Activated CD4-positive, alpha-beta T cell treated with anti-CD3 and anti-CD28 coated beads, Interleukin-2, amount 10 ng/mL, durations not matched to agents 7 days and 5 days (primary cell): Measurements from ENCODE around the gene GSTM3. TPM values are rescaled to one million over a fixed set of nuclear protein-coding genes. Genes with fewer than 3 reads are reported as not detected.

Source experiments
- CTCF ChIA-PET: fragments of 350-600 bp; sonication (Branson Sonifier 250); formaldehyde crosslinking; loops from one replicate; lab custom pipeline; 2021; ENCODE audit warnings: antibody characterized with exemption; lab: Charles Lee
- POLR2A ChIA-PET: fragments of 350-600 bp; sonication (Branson Sonifier 250); formaldehyde crosslinking; loops from one replicate; lab custom pipeline; 2021; ENCODE audit warnings: antibody characterized with exemption; lab: Charles Lee
- DNase-seq: peaks from one replicate; pipeline ENCODE4 v3.0.0-alpha.2; 2020
- H3K27ac Mint-ChIP-seq: one replicate; pipeline ENCODE4 v1.8.0; 2021; ENCODE audit warnings: mild to moderate bottlenecking, moderate library complexity, mixed read lengths
- H3K27me3 Mint-ChIP-seq: one replicate; pipeline ENCODE4 v1.8.0; 2021; ENCODE audit warnings: mixed read lengths
- H3K36me3 Mint-ChIP-seq: one replicate; pipeline ENCODE4 v1.8.0; 2021; ENCODE audit warnings: low read depth, mixed read lengths
- H3K4me1 Mint-ChIP-seq: one replicate; pipeline ENCODE4 v1.8.0; 2021; ENCODE audit warnings: mixed read lengths
- H3K4me3 Mint-ChIP-seq: one replicate; pipeline ENCODE4 v1.8.0; 2021; ENCODE audit warnings: mild to moderate bottlenecking, moderate library complexity, mixed read lengths
- H3K9me3 Mint-ChIP-seq: one replicate; pipeline ENCODE4 v1.8.0; 2021; ENCODE audit warnings: mixed read lengths
- total RNA-seq, 2 experiments: library from RNA; stranded (reverse); gene quantifications; one replicate each; pipeline ENCODE4 v1.2.3, GENCODE V29; 2021

Gene GSTM3
- 1 to 10 TPM; 6.3 to 8.2 TPM for total RNA-seq

- peaks cover 21% of the 10 kb centered on the region for H3K27me3 Mint-ChIP-seq
These were observed at the start of gene GSTM3 for GRCh38 chr1:109740615-109741373. TSS of gene GSTM3 (minus strand) at chr1:109741038. CDS start at chr1:109740287, 751 bp downstream.

DNA sequence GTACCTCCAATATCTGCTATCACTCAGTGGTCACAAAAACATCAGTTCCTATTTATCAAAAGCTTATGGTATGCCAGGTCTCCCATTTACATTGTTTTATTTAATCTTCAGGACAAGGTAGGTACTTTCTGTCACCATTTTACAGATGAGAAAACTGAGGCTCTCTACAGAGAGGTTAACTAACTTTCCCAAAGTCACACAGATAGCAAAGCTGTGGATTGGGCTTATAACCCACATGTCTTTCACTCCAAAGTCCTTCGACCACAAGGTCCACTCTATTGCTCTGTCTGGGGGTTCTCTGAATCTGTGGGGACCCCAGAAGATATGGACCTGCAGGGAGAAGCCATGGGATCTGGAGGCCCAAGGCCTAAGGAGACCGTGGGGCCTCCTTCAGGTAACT, 49.5 kb upstream of the GSTM3 start:
- H3K4me1 Mint-ChIP-seq, result peaks cover 79% of the 10 kb centered on the region
- H3K27ac Mint-ChIP-seq, result peak overlapping the region; percentile 94
- no peak for DNase-seq
- no peaks in the 10 kb centered on the region for H3K9me3 Mint-ChIP-seq
- H3K4me3 Mint-ChIP-seq, result peak overlapping the region; percentile 25
- POLR2A ChIA-PET, result no interaction called here
- peaks cover 5% of the 10 kb centered on the region for H3K36me3 Mint-ChIP-seq
- CTCF ChIA-PET, result interaction anchor here (0.7 to 25.5 kb wide), 27 partner anchors 8 to 214 kb away, joined by 3 to 475 read pairs (median 4); partner anchors contain the start of genes AHCYL1 and GSTM4
- no peaks in the 10 kb centered on the region for H3K27me3 Mint-ChIP-seq

More at GRCh38 chr1:109740615-109741373, at the start of gene GSTM3:
- ChIA-PET POLR2A (no interaction called here), CTCF (interaction anchor here (0.6 to 2.2 kb wide), 5 partner anchors 8 to 641 kb away, joined by 3 to 5 read pairs (median 5); partner anchors contain the start of gene AHCYL1)
- Mint-ChIP-seq H3K27ac (peak within 1 kb of the TSS; percentile 76), H3K4me1 (peaks cover 14% of the 10 kb centered on the region), H3K9me3 (no peaks in the 10 kb centered on the region), H3K4me3 (peak within 1 kb of the TSS; percentile 80), H3K36me3 (peaks cover 3% of the 10 kb centered on the region)
- DNase-seq, result no peak

DNA sequence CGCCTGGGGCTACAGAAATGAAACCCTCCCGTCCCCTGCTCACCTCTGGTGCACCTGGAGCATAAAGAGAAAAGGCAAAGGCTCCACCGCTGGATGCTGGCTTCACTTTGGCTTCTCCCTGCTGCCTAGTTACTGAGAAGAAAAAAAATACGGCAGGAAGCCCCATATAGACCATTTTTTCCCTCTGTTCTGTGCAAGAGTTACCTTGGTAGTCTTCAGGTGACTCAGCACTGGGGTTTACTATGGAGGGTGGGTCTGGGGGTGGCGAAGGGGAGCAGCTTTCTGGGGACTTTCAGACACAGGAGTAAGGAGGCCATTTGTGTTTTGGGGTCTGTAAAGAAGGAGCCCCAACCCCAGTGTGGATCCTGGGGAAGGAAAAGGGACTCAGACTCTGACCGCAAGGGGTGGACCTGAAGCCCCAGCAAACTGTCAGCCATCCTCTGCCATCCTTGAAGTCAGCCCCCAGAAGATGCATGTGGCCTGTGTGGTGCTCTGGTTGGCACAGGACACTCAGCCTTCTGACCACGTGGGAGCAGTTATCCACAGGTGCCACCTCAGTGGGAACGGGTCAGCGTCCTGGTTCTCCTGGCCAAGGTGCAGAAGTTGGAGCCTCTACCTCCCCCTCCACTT, 48.8 kb upstream of the GSTM3 start:
- POLR2A ChIA-PET, result no interaction called here
- H3K36me3 Mint-ChIP-seq, result peaks cover 5% of the 10 kb centered on the region
- no peak for DNase-seq

DNA sequence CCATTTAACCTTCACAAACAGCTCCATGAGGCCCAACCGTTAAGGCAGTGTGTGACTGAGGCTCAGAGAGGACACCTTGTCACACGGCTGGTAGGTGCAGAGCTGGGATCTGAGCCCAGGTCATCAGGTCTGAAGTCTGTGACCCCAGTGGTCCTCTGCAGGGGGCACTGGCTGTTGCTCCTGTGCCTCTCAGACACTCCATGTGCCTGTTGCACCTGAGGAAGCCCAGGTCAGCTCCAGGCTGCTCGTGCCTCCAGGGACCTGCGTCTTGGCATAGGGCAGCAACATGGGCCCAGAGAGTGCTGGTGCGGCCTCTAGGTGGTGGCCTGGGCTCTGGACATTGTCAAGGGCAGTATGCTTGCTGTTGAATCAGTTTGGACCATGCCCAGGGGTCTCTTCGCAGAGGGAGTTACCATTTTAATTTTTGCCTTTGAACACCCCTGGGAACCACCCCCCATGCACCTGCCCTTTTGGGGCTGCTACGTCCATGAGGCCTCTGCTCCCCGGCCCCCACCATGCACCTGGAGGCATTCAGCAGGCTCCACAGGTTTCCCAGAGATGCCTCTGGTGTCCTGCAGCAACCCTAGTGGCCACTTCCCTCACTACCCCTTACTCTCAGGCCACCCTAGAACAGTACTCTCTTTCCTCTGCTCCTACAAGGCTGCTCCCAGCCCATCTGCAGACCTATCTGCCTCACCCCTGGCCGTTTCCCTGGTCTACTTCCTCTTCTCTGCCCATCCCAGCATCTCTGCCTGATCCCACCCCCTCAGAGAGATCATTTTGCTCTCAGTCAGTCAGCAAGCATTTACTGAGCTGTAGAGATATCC, 48.1 kb upstream of the GSTM3 start:
- H3K27ac Mint-ChIP-seq, result peak overlapping the region; percentile 87
- POLR2A ChIA-PET, result no interaction called here
- no peaks in the 10 kb centered on the region for H3K27me3 Mint-ChIP-seq
- H3K4me1 Mint-ChIP-seq, result peaks cover 68% of the 10 kb centered on the region
- H3K9me3 Mint-ChIP-seq, result no peaks in the 10 kb centered on the region
- no peak overlapping the region for H3K4me3 Mint-ChIP-seq
- DNase-seq, result no peak
- CTCF ChIA-PET, result interaction anchor here (1.6 to 25.5 kb wide), 6 partner anchors 8 to 194 kb away, joined by 4 to 475 read pairs (median 56); partner anchors contain the start of gene AHCYL1
- peaks cover 5% of the 10 kb centered on the region for H3K36me3 Mint-ChIP-seq

More for the DNA sequence above, 48.8 kb upstream of the GSTM3 start:
- CTCF ChIA-PET, result interaction anchor here (0.7 to 25.5 kb wide), 9 partner anchors 14 to 193 kb away, joined by 3 to 475 read pairs (median 9); partner anchors contain the start of gene AHCYL1
- Mint-ChIP-seq H3K9me3 (no peaks in the 10 kb centered on the region), H3K27me3 (no peaks in the 10 kb centered on the region), H3K4me1 (peaks cover 75% of the 10 kb centered on the region), H3K4me3 (peak overlapping the region; percentile 25), H3K27ac (peak overlapping the region; percentile 94)

- DNase-seq, result no peak
- POLR2A ChIA-PET, result no interaction called here
- H3K4me1 Mint-ChIP-seq, result peaks cover 59% of the 10 kb centered on the region
- no peaks in the 10 kb centered on the region for H3K27me3 Mint-ChIP-seq
- no peaks in the 10 kb centered on the region for H3K9me3 Mint-ChIP-seq
- no peak overlapping the region for H3K4me3 Mint-ChIP-seq
- CTCF ChIA-PET, result interaction anchor here (1.3 to 25.5 kb wide), 5 partner anchors 9 to 195 kb away, joined by 3 to 475 read pairs (median 95); partner anchors contain the start of gene AHCYL1
- peaks cover 5% of the 10 kb centered on the region for H3K36me3 Mint-ChIP-seq
- no peak overlapping the region for H3K27ac Mint-ChIP-seq
These were observed 47.2 kb upstream of the GSTM3 start for GRCh38 chr1:109787845-109788601.

DNA sequence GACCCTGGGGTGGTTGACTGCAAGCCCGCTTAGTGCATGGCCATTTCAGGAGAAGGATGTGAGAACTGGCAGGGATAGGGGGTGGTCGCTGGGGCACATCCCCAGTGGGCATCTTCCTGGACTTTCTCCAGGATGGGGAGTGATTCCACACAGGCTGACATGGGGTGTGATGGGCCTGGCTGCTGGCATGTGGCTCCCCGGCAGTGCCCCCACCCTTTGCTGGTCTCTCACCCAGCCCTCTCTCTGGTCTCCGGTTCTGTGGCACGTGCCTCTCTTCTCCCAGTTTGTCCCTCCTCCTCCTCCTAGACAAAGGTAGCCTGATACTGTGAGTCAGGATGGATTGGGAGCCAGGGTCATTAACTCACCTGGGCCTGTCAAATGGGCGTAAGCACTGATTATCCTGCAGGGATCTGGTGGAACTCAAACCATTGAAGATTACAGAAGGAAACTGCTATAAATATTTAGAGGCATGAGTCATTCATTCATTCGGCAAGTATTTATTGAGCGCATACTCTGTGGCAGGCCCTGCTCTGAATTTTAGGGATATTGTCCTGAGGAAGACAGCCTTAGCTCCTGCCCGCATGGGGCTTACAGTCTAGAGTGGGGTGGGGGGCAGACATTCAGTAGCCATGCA, 46.5 kb upstream of the GSTM3 start:
- peak overlapping the region; percentile 71 for H3K27ac Mint-ChIP-seq
- H3K36me3 Mint-ChIP-seq, result peaks cover 5% of the 10 kb centered on the region
- H3K9me3 Mint-ChIP-seq, result no peaks in the 10 kb centered on the region
- H3K4me3 Mint-ChIP-seq, result no peak overlapping the region
- H3K4me1 Mint-ChIP-seq, result peaks cover 52% of the 10 kb centered on the region
- DNase-seq, result no peak
- CTCF ChIA-PET, result interaction anchor here (1.3 to 25.5 kb wide), 6 partner anchors 9 to 196 kb away, joined by 3 to 475 read pairs (median 51); partner anchors contain the start of gene AHCYL1
- no peaks in the 10 kb centered on the region for H3K27me3 Mint-ChIP-seq
- POLR2A ChIA-PET, result no interaction called here

DNA sequence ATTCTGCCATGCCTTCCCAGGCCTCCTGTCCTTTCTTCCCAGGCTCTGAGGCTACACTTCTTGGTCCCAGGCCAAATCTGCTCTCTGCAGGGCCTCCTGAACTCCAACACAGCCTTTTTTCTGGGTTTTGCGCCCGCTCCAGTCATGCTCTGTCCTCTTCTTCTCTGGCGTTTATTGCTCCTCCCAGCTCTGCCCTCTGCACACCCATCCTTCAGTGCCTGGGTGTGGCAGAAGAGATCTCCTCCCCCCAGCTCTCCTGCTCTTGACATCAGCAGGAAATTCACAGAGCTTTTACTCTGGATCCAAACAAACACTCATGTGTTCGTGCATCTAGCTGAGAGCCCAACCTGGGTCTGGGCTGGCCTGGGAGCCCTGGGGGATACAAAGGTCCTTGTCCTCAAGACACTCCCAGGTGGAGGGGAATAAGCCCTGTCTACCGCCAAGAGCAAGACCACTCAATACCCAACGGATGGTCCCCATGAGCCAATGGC, 45.7 kb upstream of the GSTM3 start:
- Mint-ChIP-seq H3K27ac (peak overlapping the region; percentile 43), H3K4me1 (peaks cover 45% of the 10 kb centered on the region)

GRCh38 chr1:109786112-109786480, 45.3 kb upstream of the GSTM3 start:
- POLR2A ChIA-PET, result no interaction called here
- no peak for DNase-seq

More for the DNA sequence above, 45.7 kb upstream of the GSTM3 start:
- H3K9me3 Mint-ChIP-seq, result no peaks in the 10 kb centered on the region
- DNase-seq, result no peak
- no peaks in the 10 kb centered on the region for H3K27me3 Mint-ChIP-seq
- peaks cover 5% of the 10 kb centered on the region for H3K36me3 Mint-ChIP-seq
- ChIA-PET POLR2A (no interaction called here), CTCF (interaction anchor here (1.2 to 25.5 kb wide), 6 partner anchors 11 to 196 kb away, joined by 3 to 475 read pairs (median 50); partner anchors contain the start of genes AHCYL1 and GSTM4)
- no peak overlapping the region for H3K4me3 Mint-ChIP-seq

DNA sequence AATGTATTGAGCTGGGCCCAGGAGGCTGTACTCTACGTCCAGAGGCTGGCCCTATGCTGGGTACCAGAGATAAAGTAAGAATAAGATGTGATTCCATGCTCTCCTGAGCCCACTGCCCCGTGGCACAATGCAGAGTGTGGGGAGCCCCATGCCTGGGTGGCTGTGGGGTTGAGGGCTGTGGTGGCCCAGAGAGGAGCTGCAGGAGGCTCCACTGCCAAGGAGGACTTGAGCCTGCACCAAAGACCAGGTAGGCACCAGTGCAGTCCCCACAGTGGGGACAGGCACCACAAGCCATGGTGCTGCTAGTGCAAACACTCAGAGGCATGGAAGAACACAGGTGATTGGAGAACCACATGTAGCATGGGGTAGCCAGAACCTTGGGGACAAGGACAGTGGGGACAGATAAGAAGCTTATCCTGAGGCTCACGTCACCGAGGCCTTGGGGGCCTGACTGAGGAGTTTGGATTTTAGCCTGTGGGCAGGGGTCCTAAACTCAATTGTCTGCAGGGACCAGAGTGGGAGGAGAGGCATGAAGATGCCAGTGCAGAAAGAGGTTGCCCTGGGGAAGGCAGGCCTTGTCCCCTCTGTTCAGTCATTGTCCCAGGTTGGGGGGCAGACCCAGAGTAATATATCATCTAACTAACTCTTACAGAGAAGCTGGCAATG, 44.7 kb upstream of the GSTM3 start:
- ChIA-PET CTCF (interaction anchor here (1.0 to 25.5 kb wide), 5 partner anchors 10 to 197 kb away, joined by 3 to 475 read pairs (median 3); partner anchors contain the start of genes AHCYL1 and GSTM4), POLR2A (interaction anchor here (0.5 kb wide), 1 partner anchor 126 kb away, joined by 5 read pairs; no protein-coding TSS in a partner anchor)
- no peak overlapping the region for H3K27ac Mint-ChIP-seq
- no peaks in the 10 kb centered on the region for H3K27me3 Mint-ChIP-seq
- no peak for DNase-seq
- peaks cover 35% of the 10 kb centered on the region for H3K4me1 Mint-ChIP-seq
- peaks cover 6% of the 10 kb centered on the region for H3K36me3 Mint-ChIP-seq
- peaks cover 1% of the 10 kb centered on the region for H3K9me3 Mint-ChIP-seq
- no peak overlapping the region for H3K4me3 Mint-ChIP-seq

More at GRCh38 chr1:109786112-109786480, 45.3 kb upstream of the GSTM3 start:
- Mint-ChIP-seq H3K27ac (no peak overlapping the region), H3K4me1 (peaks cover 41% of the 10 kb centered on the region), H3K27me3 (no peaks in the 10 kb centered on the region), H3K9me3 (no peaks in the 10 kb centered on the region), H3K36me3 (peaks cover 5% of the 10 kb centered on the region), H3K4me3 (no peak overlapping the region)
- CTCF ChIA-PET, result interaction anchor here (1.0 to 25.5 kb wide), 6 partner anchors 11 to 197 kb away, joined by 3 to 475 read pairs (median 4); partner anchors contain the start of genes AHCYL1 and GSTM4

DNA sequence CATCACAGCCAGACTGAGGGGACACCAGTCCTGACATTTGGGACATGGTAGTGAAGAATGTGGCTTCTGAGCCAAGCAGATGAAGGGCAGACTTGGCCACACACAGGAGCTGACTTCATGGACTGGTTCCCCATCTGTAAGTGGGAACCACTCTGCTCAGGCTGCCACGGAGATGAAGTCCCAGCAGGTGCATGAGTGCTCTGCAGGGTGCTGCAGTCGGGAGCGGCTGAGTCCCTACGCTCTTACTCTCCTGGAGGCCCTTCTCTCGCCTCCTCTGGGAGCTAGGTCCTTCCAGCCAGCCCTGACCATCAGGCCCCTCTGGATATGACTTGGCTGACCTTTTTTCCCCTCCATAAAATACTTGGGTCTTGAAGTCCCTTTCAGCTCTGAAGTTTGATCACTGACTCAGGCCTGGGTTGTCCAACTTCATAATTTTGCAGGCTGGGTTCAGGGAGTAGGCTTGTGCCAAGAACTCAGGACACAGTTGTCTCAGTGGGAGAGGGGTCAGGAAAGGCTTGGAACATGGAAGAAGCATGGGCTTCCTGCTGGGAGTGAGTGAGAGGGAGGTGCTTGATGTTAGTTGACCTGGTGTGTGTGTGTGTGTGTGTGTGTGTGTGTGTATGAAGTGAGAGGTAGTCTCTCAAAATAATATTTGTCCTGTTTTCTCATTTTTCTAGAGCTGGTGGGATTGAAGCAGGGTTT, 43.9 kb upstream of the GSTM3 start:
- Mint-ChIP-seq H3K4me1 (peaks cover 27% of the 10 kb centered on the region), H3K9me3 (peaks cover 4% of the 10 kb centered on the region), H3K27me3 (no peaks in the 10 kb centered on the region), H3K27ac (peak overlapping the region; percentile 74), H3K36me3 (peaks cover 4% of the 10 kb centered on the region), H3K4me3 (no peak overlapping the region)
- no peak for DNase-seq
- ChIA-PET POLR2A (interaction anchor here (0.5 kb wide), 1 partner anchor 126 kb away, joined by 5 read pairs; no protein-coding TSS in a partner anchor), CTCF (interaction anchor here (1.1 to 25.5 kb wide), 4 partner anchors 9 to 198 kb away, joined by 3 to 475 read pairs (median 62); partner anchors contain the start of gene AHCYL1)
